ENCODE measurements around the gene ATG4C. TPM values are rescaled to one million over a fixed set of nuclear protein-coding genes. Genes with fewer than 3 reads are reported as not detected.

Gene ATG4C
- total RNA-seq, 1 donor from 2014 or later: 10.5 TPM

DNA sequence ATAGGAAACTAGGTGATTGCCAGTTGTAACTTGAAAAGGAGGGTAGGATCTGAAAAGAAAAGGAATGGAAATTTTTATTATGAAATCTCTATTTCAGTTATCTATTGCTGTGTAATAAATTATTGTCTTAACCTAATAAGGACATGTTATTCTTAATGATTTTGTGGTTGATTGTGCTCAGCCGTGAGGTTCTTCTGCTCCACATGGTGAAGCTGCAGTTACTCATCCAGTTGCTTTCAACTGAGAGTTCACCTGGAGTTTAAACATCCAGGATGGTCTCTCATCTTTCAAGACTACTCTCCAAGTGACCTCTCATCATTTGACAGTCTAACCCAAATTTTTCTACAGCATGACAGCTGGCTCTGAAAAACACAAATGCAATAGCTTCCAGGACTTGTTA, 96.0 kb downstream of the ATG4C start:
- no peak overlapping the region for H3K27ac Mint-ChIP-seq (ENCODE audit: unreplicated experiment)
- peaks cover 9% of the 10 kb centered on the region for H3K4me1 Mint-ChIP-seq (ENCODE audit: unreplicated experiment)
- no peak overlapping the region for H3K4me3 Mint-ChIP-seq (ENCODE audit: unreplicated experiment)
- H3K27me3 Mint-ChIP-seq (ENCODE audit: unreplicated experiment): peaks cover 41% of the 10 kb centered on the region
- no peak for DNase-seq (ENCODE audit: extremely low spot score, unreplicated experiment)
- TF ChIP-seq, protein P1, sequence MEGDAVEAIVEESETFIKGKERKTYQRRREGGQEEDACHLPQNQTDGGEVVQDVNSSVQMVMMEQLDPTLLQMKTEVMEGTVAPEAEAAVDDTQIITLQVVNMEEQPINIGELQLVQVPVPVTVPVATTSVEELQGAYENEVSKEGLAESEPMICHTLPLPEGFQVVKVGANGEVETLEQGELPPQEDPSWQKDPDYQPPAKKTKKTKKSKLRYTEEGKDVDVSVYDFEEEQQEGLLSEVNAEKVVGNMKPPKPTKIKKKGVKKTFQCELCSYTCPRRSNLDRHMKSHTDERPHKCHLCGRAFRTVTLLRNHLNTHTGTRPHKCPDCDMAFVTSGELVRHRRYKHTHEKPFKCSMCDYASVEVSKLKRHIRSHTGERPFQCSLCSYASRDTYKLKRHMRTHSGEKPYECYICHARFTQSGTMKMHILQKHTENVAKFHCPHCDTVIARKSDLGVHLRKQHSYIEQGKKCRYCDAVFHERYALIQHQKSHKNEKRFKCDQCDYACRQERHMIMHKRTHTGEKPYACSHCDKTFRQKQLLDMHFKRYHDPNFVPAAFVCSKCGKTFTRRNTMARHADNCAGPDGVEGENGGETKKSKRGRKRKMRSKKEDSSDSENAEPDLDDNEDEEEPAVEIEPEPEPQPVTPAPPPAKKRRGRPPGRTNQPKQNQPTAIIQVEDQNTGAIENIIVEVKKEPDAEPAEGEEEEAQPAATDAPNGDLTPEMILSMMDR (IDR thresholded peaks at IDR 0.05): no peak
- no peaks in the 10 kb centered on the region for H3K9me3 Mint-ChIP-seq (ENCODE audit: unreplicated experiment)
- no peaks in the 10 kb centered on the region for H3K36me3 Mint-ChIP-seq (ENCODE audit: unreplicated experiment)

- no peaks in the 10 kb centered on the region for H3K9me3 Mint-ChIP-seq (ENCODE audit: unreplicated experiment)
- no peaks in the 10 kb centered on the region for H3K36me3 Mint-ChIP-seq (ENCODE audit: unreplicated experiment)
- no peak for DNase-seq (ENCODE audit: extremely low spot score, unreplicated experiment)
- H3K27me3 Mint-ChIP-seq (ENCODE audit: unreplicated experiment): peaks cover 61% of the 10 kb centered on the region
- no peak overlapping the region for H3K27ac Mint-ChIP-seq (ENCODE audit: unreplicated experiment)
- TF ChIP-seq, protein P1 (IDR thresholded peaks at IDR 0.05): no peak
- no peaks in the 10 kb centered on the region for H3K4me1 Mint-ChIP-seq (ENCODE audit: unreplicated experiment)
- no peak overlapping the region for H3K4me3 Mint-ChIP-seq (ENCODE audit: unreplicated experiment)
Observed at GRCh38 chr1:62882201-62883104, 98.5 kb downstream of the ATG4C start.

- H3K9me3 Mint-ChIP-seq (ENCODE audit: unreplicated experiment): no peaks in the 10 kb centered on the region
- H3K4me3 Mint-ChIP-seq (ENCODE audit: unreplicated experiment): no peak overlapping the region
- H3K36me3 Mint-ChIP-seq (ENCODE audit: unreplicated experiment): no peaks in the 10 kb centered on the region
- TF ChIP-seq, protein P1 (IDR thresholded peaks at IDR 0.05): no peak
- no peak overlapping the region for H3K27ac Mint-ChIP-seq (ENCODE audit: unreplicated experiment)
- no peak for DNase-seq (ENCODE audit: extremely low spot score, unreplicated experiment)
- no peaks in the 10 kb centered on the region for H3K4me1 Mint-ChIP-seq (ENCODE audit: unreplicated experiment)
- peaks cover 45% of the 10 kb centered on the region for H3K27me3 Mint-ChIP-seq (ENCODE audit: unreplicated experiment)
Observed at GRCh38 chr1:62884156-62884740, 100.3 kb downstream of the ATG4C start.

DNA sequence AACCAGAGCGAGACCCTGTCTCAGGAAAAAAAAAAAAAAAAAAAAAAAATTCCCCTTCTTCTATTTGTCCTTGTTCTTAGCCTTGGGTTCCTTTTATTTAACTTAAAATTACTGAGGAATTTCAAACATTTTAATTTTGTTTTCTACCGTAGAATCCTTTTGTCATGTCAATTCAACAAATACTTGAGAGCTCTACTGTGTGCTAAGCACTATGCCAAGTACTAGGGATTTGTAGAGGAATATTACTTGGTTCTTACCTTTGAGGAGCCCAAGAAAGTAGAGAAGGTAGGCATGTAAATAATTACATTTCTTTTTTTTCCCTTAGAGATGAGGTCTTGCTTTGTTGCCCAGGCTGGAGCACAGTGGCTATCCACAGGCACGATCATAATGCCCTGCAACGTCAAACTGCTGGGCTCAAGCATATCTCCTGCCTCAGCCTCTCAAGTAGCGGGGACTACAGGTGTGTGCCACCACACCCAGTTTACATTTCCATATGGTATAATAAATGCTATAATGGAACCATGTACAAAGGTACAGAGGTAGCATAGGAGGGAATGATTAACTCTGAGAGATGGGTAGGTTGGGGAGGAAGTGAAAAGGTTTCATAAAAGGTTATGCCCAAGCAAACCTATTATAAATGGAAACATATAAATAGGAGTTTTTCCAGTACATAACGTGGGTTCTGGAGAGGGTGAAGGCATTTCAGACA, 104.0 kb downstream of the ATG4C start:
- Mint-ChIP-seq H3K36me3 (ENCODE audit: unreplicated experiment) (no peaks in the 10 kb centered on the region), H3K9me3 (ENCODE audit: unreplicated experiment) (no peaks in the 10 kb centered on the region), H3K27ac (ENCODE audit: unreplicated experiment) (no peak overlapping the region), H3K27me3 (ENCODE audit: unreplicated experiment) (peaks cover 48% of the 10 kb centered on the region), H3K4me3 (ENCODE audit: unreplicated experiment) (no peak overlapping the region), H3K4me1 (ENCODE audit: unreplicated experiment) (no peaks in the 10 kb centered on the region)
- DNase-seq (ENCODE audit: extremely low spot score, unreplicated experiment): no peak
- TF ChIP-seq, protein P1 (IDR thresholded peaks at IDR 0.05): no peak
